Large intestine (tissue), 3 donors: ENCODE data around the gene PHF21B. TPM values are rescaled to one million over a fixed set of nuclear protein-coding genes. Genes with fewer than 3 reads are reported as not detected.
A peak's percentile ranks its signal among the peaks of the same experiment; 100 is the strongest.
"Not testable (repeated sequence)": the region's sequence is repeated elsewhere in the genome, so short reads cannot be mapped to it uniquely, and the experiment has no call there.

Experiments
- DNase-seq, 2 donors: peaks; one replicate each; pipeline versions ENCODE4 v3.0.0 to v3.0.0-alpha.2; 2013
- H3K27ac ChIP-seq: one replicate; pipeline ENCODE4 v1.5.1; 2013; ENCODE audit warnings: low read length
- H3K27me3 ChIP-seq: 2 replicates; pipeline ENCODE4 v1.6.1; 2013; ENCODE audit warnings: low read length; ENCODE audit not compliant: control insufficient read depth, insufficient read depth
- H3K36me3 ChIP-seq: 2 replicates; pipeline ENCODE4 v1.6.1; 2013; ENCODE audit warnings: low read length; ENCODE audit not compliant: control insufficient read depth, insufficient read depth
- H3K4me1 ChIP-seq: one replicate; pipeline ENCODE4 v1.6.1; 2013; ENCODE audit warnings: low read length; ENCODE audit not compliant: control insufficient read depth, insufficient read depth
- H3K4me3 ChIP-seq: one replicate; pipeline ENCODE4 v1.5.1; 2013; ENCODE audit warnings: low read length
- H3K9me3 ChIP-seq: one replicate; pipeline ENCODE4 v1.6.1; 2013; ENCODE audit warnings: mild to moderate bottlenecking, low read depth, low read length, moderate library complexity; ENCODE audit not compliant: control insufficient read depth
- WGBS: methylation state at CpG from one replicate; pipeline ENCODE4 v1.1.5; 2013; ENCODE audit warnings: low lambda C conversion rate; ENCODE audit not compliant: insufficient coverage; 5-methylcytosine and 5-hydroxymethylcytosine counted together
- polyA plus RNA-seq: library from polyadenylated mRNA; unstranded; fragments of 120-200 nt; gene quantifications from one replicate; pipeline ENCODE4 v1.2.1, GENCODE V29; 2013

Gene PHF21B
- polyA plus RNA-seq, 1 donor: 0.63 TPM

DNA sequence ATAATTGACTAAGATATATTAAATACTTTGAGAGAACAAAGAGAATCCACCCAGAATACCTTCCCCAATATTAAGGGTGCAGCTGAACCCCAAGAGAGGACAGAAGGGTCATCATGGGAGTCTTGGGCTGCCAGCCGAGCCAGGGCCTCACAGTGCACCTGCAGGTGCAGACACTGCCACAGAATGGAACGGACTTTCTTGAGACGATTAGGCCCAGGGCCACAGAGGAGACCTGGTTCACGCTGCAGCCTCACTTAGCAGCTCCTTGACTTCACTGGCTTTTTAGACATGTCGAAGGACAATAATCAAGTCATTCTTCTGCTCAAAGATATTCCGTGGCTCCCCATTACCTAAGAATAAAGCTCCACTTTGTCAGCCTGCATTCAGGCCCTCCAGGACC, 100.6 kb downstream of the PHF21B start:
- no CpG with 5 or more reads among the region's 6 CpGs for WGBS
- Histone ChIP-seq H3K4me1 (no peaks in the 10 kb centered on the region), H3K36me3 (no peaks in the 10 kb centered on the region), H3K27ac (no peak overlapping the region), H3K4me3 (no peak overlapping the region), H3K27me3 (no peaks in the 10 kb centered on the region), H3K9me3 (no peaks in the 10 kb centered on the region)
- DNase-seq: no peak

DNA sequence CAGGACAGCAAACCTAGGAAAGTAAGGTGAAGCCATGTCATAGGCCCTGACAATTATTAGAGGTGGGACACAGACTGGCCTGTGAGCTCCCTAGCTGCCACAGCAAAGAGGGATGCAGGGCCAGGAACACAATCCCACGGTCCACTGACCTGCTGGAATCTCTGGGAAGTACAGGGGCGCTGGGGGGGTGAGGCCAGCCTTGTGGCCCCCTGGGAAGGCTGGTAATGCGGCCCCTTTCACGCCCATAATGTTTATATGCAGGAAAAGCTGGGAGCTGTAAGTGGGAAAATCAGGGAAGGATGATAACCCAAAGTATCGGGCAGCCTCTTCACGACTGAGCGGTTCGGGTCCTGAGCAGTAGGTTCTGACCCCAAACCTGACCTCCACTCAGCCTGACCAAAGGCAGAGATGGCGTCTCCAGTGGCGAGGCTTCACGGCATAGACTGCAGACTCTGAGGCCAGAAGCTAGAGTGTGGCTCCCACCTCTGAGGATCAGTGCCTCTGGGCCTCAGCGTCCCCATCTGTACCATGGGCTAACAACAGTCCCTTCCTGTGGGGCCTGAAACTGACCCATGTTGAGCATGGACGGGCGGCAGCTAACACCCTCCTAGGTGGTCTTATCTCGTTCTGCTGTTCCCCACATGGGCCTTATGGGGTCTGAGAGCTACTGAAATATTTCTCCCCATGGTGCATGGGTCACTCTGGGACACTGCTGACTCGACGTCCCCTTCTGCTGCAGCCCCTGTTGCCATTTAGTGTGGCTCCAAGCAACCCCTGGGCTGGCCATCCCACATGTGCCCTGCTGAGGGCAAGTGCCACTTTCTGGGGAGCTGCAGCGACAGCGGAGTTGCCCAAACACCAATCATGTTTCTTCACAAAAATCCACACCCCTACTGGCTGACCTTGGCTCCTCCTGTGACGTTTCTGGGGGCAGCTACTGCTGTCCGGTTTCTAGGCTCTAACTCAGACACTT, 101.8 kb downstream of the PHF21B start:
- WGBS: no CpG with 5 or more reads among the region's 21 CpGs
- no peak overlapping the region for H3K4me3 ChIP-seq
- H3K9me3 ChIP-seq: no peaks in the 10 kb centered on the region
- no peaks in the 10 kb centered on the region for H3K36me3 ChIP-seq
- H3K4me1 ChIP-seq: no peaks in the 10 kb centered on the region
- no peak overlapping the region for H3K27ac ChIP-seq
- H3K27me3 ChIP-seq: no peaks in the 10 kb centered on the region
- no peak for DNase-seq

DNA sequence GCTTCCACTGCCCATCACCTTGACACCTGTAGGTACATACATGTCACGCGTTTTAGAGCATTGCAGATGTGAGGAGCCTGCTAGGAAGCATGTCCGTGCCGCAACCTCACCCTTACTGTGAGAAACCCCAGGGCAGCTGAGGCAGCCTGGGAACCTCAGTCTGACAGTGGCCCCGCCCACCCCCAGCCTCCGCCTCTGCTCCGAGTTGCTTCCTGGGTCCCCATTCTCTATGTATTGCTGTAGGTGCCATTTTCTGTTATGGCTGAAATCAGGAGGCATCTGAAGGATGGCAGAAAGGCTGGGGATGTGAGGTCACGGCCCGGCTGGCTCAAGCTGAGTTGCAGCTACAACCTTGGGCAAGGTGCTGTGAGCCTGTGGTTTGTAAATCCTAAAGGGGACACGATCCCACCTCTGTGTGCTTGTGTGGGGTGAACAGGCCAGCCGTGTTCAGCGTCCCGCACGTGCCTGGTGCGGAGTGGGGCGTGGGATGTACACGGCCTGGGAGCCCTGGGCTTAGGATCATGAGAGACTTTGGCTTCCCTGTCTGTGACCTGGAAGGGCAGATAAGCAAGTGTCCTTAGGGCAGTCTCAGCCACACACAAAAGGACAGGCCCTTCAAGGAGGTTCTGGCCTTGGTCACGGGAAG, 102.7 kb downstream of the PHF21B start:
- no CpG with 5 or more reads among the region's 18 CpGs for WGBS
- Histone ChIP-seq H3K4me1 (no peaks in the 10 kb centered on the region), H3K36me3 (no peaks in the 10 kb centered on the region)

DNA sequence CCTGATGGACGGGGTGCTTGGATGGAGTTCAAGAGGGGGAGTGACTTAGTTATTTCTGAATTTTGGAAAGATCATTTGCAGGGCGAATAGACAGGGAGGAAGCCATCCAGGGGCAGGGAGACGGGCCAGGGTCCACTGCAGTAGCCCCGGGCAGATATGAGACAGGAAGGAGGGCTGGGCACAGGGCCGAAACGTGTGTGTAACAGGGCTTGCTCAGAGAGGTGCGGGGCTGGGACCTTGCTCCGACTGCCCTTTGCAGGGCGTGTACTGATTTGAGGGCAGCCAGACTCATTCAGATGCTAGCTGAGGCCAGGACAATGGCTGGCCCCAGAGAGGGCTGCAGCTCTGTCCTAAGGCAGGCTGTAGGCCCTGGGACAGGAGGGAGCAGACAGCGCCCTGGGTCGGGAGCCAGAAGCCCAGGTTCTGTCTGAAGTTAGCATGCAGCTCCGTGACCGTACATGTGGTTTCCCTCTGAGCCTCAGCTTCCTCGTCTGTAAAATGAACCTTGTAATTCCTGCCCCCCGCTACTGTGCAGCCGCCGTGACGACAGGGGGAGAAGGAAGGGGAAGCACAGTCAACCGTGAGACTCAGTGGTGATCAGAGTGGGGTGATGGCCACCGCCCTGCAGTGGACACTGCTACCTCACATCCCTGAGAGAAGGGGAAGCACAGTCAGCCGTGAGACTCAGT, 103.4 kb downstream of the PHF21B start:
- Histone ChIP-seq H3K27me3 (no peaks in the 10 kb centered on the region), H3K9me3 (peaks cover 3% of the 10 kb centered on the region), H3K36me3 (no peaks in the 10 kb centered on the region), H3K27ac (no peak overlapping the region), H3K4me1 (no peaks in the 10 kb centered on the region), H3K4me3 (no peak overlapping the region)
- 100% methylated on average over 1 of the region's 21 CpGs for WGBS
- no peak for DNase-seq

More for the DNA sequence above, 102.7 kb downstream of the PHF21B start:
- Histone ChIP-seq H3K27me3 (no peaks in the 10 kb centered on the region), H3K9me3 (no peaks in the 10 kb centered on the region), H3K27ac (no peak overlapping the region), H3K4me3 (no peak overlapping the region)
- DNase-seq: no peak

DNA sequence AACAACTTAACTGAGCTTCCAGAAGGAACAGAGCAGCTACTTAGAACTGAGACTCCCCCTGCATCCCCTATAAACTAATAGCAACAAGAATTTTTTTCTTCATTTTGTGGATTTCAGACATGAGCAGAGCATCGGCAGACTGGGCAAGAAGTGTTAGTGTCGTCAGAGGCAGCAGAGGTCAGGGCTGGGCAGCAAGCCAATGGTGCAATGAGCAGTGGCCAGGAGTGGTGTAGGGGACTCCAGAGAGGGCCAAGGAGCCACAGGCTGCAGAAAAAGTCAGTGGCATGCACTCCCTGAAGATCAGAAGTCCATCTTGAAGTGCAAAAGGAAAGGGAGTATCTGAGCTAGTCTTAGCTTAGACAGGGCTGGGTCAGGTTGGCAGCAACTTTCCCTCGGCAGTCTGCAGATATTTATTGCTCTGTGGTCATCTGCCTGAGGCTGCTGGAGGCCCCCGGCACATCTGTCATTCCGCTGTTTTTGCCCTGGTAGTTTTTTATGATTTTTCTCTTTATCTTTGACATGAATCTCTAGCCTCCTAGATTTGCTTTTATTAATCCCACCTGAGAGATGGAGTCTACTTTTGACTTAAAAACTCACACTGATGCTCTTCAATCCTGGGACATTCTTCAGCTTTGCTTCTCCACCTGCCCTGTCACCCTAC, 105.2 kb downstream of the PHF21B start:
- H3K27me3 ChIP-seq, H3K4me1 ChIP-seq, H3K27ac ChIP-seq, DNase-seq, H3K9me3 ChIP-seq, H3K4me3 ChIP-seq, H3K36me3 ChIP-seq: not testable (repeated sequence)
- no CpG with 5 or more reads among the region's 5 CpGs for WGBS

DNA sequence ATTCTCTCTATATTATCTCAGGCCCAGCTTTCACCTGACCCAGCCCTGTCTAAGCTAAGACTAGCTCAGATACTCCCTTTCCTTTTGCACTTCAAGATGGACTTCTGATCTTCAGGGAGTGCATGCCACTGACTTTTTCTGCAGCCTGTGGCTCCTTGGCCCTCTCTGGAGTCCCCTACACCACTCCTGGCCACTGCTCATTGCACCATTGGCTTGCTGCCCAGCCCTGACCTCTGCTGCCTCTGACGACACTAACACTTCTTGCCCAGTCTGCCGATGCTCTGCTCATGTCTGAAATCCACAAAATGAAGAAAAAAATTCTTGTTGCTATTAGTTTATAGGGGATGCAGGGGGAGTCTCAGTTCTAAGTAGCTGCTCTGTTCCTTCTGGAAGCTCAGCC, 106.6 kb downstream of the PHF21B start:
- H3K36me3 ChIP-seq, H3K9me3 ChIP-seq, H3K4me3 ChIP-seq, H3K27me3 ChIP-seq, H3K4me1 ChIP-seq, DNase-seq, H3K27ac ChIP-seq: not testable (repeated sequence)
- WGBS: no CpG with 5 or more reads among the region's 2 CpGs

DNA sequence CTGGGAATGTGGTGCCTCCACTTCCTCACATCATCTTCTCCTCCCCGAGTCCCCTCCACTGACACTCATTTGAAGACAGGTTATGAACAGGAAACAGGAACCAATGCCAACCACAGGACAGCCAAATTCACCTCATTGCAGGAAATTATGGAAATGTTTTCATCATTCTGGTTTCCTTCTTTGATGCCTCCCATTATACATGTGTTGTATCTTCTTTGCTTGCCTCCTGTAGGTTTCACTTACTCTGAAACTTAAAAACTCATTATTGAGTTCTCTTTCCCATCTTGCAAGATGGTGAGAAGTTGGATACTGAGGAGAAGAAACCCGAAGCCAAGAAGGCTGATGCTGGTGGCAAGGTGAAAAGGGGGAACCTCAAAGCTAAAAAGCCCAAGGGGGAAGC, 108.5 kb downstream of the PHF21B start:
- Histone ChIP-seq H3K4me1 (no peaks in the 10 kb centered on the region), H3K36me3 (no peaks in the 10 kb centered on the region), H3K27ac (no peak overlapping the region), H3K27me3 (no peaks in the 10 kb centered on the region), H3K9me3 (peaks cover 8% of the 10 kb centered on the region), H3K4me3 (no peak overlapping the region)
- WGBS: no CpG with 5 or more reads among the region's 2 CpGs
- peak in 1 of 2 donors; percentile 7 for DNase-seq

DNA sequence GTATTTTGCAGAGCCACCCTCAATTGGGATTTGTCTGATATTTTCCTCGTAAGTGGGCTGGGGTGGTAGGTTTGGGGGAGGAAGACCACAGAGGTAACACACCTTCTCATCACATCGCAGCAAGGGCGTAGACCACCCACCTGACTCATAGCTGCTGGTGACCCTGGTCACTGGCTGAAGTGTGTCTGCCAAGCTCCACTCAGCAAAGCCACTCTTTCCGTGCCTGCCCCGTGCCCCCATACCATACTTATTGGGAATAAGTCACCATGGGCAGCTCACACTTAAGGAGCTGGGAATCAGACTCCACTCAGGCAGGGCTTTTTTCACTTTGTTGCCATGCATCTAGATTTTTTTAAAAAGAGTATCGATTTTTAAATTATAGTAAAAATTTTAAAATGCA, 111.6 kb downstream of the PHF21B start:
- 100% methylated on average over 2 of the region's 6 CpGs for WGBS
- Histone ChIP-seq H3K9me3 (peaks cover 8% of the 10 kb centered on the region), H3K4me1 (no peaks in the 10 kb centered on the region), H3K36me3 (no peaks in the 10 kb centered on the region), H3K27ac (no peak overlapping the region), H3K27me3 (no peaks in the 10 kb centered on the region), H3K4me3 (no peak overlapping the region)
- no peak for DNase-seq

DNA sequence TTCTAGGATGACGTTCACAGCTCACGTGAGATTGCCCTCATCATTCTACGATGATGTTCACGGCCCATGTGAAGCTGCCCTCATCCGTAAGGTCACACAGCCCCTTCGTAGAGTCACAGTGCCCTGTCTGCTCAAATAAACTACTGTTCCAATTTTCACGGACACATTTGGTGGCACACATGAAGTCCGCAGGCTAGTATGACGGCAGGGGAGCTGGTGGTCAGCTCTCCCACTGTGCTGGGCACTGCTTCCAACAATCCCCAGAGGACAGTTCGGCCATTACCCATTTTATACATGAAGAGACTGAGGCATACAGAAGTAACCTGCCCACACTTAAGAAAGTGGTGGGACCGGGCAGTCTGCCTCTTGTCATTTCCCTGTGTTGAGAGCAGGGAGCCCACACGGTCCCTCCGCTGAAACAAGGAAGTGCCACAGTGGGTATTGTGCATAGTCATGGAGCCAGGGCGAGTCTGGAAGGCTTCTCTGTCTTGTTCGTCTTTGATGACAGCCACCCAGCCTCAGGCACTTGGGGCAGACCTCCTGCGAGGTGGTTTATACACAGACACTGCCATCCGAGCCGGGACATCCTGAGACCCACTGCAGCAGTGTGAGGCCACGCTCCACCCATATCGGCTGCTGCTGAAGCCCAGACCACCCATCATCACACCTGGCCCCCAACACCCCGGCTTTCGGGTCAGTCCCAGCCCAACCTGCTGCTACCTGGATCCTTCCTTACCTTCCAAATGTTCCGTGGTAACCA, 114.3 kb downstream of the PHF21B start:
- Histone ChIP-seq H3K27me3 (no peaks in the 10 kb centered on the region), H3K27ac (no peak overlapping the region), H3K36me3 (no peaks in the 10 kb centered on the region), H3K4me3 (no peak overlapping the region), H3K4me1 (no peaks in the 10 kb centered on the region), H3K9me3 (no peaks in the 10 kb centered on the region)
- no CpG with 5 or more reads among the region's 23 CpGs for WGBS
- DNase-seq: no peak
